Fibroblast of the aortic adventitia (primary cell): ENCODE results near the gene SCN5A. TPM values are rescaled to one million over a fixed set of nuclear protein-coding genes. Genes with fewer than 3 reads are reported as not detected.

Experiments
- DNase-seq: peaks from one replicate; pipeline ENCODE4 v3.0.0-alpha.2; 2010; ENCODE audit warnings: low read depth
- H3K4me3 ChIP-seq: 2 replicates; pipeline ENCODE4 v1.5.1; 2011; ENCODE audit warnings: low read depth, mild to moderate bottlenecking, control low read depth, low read length, moderate library complexity
- total RNA-seq: library from RNA; depleted of rRNA; stranded (reverse); fragments of >200 nt; gene quantifications from 2 replicates; pipeline ENCODE4 v1.2.3, GENCODE V29; 2012; ENCODE audit warnings: low replicate concordance
- TF ChIP-seq, protein P1 (sequence below): IDR thresholded peaks from 2 replicates; pipeline ENCODE4 v1.5.1; 2011; ENCODE audit warnings: mild to moderate bottlenecking, low read length, control low read depth, inconsistent platforms; ENCODE audit not compliant: insufficient read depth

Gene SCN5A
- total RNA-seq, 1 donor = 0.99 TPM

DNA sequence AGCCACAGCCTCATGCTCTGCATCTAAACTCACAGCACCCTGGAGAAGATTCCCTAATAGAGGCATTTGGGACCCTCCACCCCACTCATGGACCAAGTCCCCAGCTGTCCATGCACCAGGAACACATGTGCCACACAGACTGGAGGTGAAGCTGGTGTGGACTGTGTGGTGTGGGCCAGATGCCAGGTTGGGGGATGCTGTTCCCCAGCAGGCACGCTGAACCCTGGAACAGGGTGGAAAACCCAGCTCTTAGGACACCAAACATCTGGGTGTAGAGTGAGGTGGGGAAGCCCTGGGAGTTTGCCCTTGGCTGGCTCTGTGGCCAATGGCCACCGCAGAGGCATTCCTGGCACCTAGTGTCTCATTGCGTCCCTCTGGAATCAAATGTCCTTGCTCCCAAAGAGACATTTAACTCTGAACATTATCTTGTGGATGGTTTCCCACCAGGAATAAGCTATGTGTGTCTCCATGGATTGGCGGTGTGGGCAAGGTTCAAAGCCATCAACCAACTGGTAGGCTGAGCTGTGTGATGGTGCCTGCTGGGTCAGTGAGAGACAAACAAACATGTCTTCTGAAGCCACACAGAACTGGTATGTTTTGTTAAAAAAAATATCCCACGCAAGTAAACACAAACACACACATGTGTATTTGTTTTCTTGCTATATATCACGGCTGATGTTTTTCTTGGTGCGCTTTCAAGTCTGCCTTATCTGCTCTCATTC is 88.3 kb downstream of the SCN5A start:
- no peak overlapping the region for H3K4me3 ChIP-seq
- no peak for DNase-seq
- TF ChIP-seq, protein P1, sequence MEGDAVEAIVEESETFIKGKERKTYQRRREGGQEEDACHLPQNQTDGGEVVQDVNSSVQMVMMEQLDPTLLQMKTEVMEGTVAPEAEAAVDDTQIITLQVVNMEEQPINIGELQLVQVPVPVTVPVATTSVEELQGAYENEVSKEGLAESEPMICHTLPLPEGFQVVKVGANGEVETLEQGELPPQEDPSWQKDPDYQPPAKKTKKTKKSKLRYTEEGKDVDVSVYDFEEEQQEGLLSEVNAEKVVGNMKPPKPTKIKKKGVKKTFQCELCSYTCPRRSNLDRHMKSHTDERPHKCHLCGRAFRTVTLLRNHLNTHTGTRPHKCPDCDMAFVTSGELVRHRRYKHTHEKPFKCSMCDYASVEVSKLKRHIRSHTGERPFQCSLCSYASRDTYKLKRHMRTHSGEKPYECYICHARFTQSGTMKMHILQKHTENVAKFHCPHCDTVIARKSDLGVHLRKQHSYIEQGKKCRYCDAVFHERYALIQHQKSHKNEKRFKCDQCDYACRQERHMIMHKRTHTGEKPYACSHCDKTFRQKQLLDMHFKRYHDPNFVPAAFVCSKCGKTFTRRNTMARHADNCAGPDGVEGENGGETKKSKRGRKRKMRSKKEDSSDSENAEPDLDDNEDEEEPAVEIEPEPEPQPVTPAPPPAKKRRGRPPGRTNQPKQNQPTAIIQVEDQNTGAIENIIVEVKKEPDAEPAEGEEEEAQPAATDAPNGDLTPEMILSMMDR = no peak

DNA sequence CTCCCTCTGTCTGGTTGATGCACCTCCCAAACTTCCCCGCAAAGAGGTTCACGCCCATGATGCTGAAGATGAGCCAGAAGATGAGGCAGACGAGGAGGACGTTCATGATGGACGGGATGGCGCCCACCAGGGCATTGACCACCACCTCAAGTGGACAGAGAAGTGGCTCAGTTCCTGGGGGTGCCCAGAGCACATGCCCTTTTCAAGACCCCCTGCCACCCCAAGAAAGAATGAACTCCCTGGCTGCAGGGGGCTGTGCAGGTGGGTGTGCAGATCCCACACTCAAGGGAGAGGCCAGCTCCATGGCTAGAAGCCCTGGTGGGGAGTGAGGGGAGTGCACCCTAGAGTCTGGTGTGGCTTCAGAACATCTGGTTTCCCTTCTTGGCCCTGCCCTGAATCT is 89.2 kb downstream of the SCN5A start:
- TF ChIP-seq, protein P1 = peak; percentile 10
- H3K4me3 ChIP-seq = no peak overlapping the region
- no peak for DNase-seq

DNA sequence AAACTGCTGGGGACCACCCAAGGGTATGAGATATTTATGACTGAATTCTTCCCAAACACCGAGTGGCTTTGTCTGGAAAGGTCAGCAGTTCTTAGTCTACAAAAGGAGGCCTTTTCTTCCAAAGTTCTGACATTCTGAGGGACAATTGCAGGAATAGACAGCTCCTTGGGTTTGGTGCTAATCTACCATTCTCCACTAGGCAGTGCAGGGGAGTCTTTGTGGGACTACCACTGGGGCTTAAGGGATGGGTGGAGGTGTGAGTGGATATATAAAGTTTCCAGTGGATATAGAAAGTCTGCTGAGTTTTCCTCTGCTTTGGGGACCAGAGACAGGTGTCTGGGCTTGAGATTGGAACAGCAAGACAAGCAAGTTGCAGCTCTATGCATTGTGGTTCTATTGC is 90.6 kb downstream of the SCN5A start:
- DNase-seq = no peak
- H3K4me3 ChIP-seq = no peak overlapping the region
- TF ChIP-seq, protein P1 = peak; percentile 4

DNA sequence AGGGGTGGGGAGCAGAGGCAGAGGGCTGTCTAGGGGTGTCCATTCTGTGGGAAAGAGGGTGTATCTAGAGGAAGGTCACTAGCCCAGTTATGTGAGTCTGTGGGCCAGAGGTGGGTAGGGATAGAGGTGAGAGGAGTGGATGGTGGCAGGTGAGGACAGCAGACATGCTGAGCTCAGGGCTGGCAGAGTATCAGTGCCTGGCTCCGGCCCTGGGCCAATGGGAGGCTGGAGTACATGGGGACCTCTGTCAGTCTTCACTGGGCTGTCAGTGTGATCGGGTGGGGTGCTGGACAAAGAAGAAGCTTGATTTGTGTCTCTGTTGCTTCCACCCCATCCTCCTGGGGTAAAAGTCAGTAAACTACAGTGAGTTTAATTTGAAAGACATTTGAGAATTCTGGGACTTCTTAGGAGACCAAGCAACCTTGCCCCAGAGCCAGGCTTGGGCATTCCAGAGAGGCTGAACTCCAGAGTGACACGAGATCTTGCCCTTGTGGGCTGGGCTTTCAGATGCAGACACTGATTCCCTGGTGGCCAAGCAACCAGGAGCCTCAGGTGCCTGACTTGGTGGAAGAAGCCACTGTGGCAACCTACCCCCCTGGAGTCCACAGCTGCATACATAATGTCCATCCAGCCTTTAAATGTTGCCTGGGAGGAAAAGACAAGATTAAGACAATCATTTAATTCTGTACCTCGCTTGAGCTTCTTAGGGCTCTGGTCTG is 92.7 kb downstream of the SCN5A start:
- no peak for DNase-seq
- no peak overlapping the region for H3K4me3 ChIP-seq
- TF ChIP-seq, protein P1 = no peak

DNA sequence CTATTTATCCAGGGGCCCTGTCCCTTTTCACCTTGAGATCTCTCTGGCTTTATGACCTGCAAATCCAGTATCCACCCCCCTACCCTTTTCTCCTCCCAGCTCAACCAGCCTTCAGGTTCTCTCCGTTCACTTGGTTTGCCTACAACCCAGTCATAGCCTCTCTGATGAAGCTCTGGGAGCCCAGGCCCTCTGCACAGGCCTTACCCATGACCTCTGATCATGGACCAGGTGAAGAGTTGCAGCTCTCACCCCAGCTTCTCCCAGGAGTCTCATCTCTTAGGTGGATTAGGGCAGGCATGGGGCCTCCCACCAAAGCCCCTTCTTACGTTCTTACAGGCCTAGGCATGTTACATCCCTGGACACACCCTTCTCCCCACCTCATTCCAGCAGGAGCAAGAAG is 93.6 kb downstream of the SCN5A start:
- no peak overlapping the region for H3K4me3 ChIP-seq
- TF ChIP-seq, protein P1 = no peak
- DNase-seq = no peak

DNA sequence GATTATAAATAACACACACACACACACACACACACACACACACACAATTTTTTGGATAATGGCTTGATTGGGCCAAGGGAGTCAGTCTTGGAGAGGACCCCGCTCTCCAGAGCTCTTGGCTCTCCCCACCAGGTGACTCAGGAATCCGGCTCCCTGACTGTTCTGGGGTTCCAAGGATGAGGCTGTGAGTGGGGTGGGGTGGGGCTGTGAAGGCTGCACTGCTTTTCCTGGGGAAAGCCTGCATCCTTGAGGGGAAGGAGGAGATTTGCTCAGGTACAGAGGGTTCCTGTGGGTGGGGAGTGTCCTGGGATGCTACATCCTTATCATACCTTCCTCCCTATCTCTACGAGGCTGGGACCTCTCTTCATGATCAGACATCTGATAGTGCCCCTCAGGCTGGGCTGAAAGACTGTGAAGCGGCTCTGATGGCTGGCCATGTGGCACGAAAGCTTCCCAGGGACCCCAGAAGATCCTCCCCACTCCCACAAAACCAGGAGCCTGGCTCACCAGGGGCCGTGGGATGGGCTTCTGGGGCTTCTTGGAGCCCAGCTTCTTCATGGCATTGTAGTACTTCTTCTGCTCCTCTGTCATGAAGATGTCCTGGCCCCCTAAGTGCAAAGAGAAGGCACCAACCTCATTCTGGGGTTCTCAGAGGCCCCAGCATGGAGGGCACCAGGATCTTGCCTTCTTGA is 94.2 kb downstream of the SCN5A start:
- TF ChIP-seq, protein P1 = no peak
- H3K4me3 ChIP-seq = no peak overlapping the region
- no peak for DNase-seq
